Uterus (tissue), 4 donors: Measurements from ENCODE around the gene PTPRN2. TPM values are rescaled to one million over a fixed set of nuclear protein-coding genes. Genes with fewer than 3 reads are reported as not detected.
"Not testable (repeated sequence)": the region's sequence is repeated elsewhere in the genome, so short reads cannot be mapped to it uniquely, and the experiment has no call there.

Source experiments
- DNase-seq, 2 donors: peaks; one replicate each; pipeline ENCODE4 v3.0.0-alpha.2; 2019 to 2020
- H3K27ac ChIP-seq, 2 donors: fragments of 200-600 bp; sonication (generic); 1 replicate in 1 of 2; 2 replicates in 1 of 2; pipeline ENCODE4 v1.5.1; 2016 to 2018
- H3K27me3 ChIP-seq, 2 donors: fragments of 200-600 bp; sonication (generic); one replicate each; pipeline ENCODE4 v1.5.1; 2018 to 2019; ENCODE audit warnings: control low read depth in 1 of 2
- H3K36me3 ChIP-seq, 2 donors: fragments of 200-600 bp; sonication (generic); one replicate each; pipeline ENCODE4 v1.5.1; 2019; ENCODE audit warnings: control low read depth in 1 of 2
- H3K4me1 ChIP-seq, 2 donors: fragments of 200-600 bp; sonication (generic); one replicate each; pipeline ENCODE4 v1.5.1; 2018 to 2019; ENCODE audit warnings: control low read depth in 1 of 2
- H3K4me3 ChIP-seq, 2 donors: fragments of 200-600 bp; sonication (generic); 1 replicate in 1 of 2; 2 replicates in 1 of 2; pipeline ENCODE4 v1.5.1; 2018 to 2019; ENCODE audit warnings: mild to moderate bottlenecking in 1 of 2
- H3K9me3 ChIP-seq, 2 donors: fragments of 200-600 bp; sonication (generic); one replicate each; pipeline ENCODE4 v1.5.1; 2019; ENCODE audit warnings: control low read depth in 1 of 2
- POLR2A ChIP-seq, 2 donors: fragments of 450-650 bp; IDR thresholded peaks; one replicate each; pipeline ENCODE4 v1.6.1; 2016; ENCODE audit warnings: antibody characterized with exemption in 2 of 2, mild to moderate bottlenecking in 1 of 2, moderate library complexity in 1 of 2
- intact Hi-C: fragments of 100-400 bp; cut with DNase I; formaldehyde crosslinking; loops from one replicate; pipeline ENCODE4 v1.15.1; 2023; ENCODE audit warnings: low total_unique reads
- total RNA-seq, 4 donors: library from RNA; depleted of rRNA in 3 of 4; stranded (reverse); fragments of >200 nt in 3 of 4; gene quantifications; one replicate each; pipeline versions ENCODE4 v1.1.0 to v1.2.4, GENCODE V29; 2014 to 2023
- TF ChIP-seq, protein P1 (sequence below), 4 experiments: fragments of 200-600 bp in 2 of 4; fragments of 450-650 bp in 2 of 4; sonication (generic) in 2 of 4; IDR thresholded peaks; one replicate each; pipeline ENCODE4 v1.5.1; 2016 to 2019; ENCODE audit warnings: antibody characterized with exemption in 4 of 4, mild to moderate bottlenecking in 2 of 4, moderate library complexity in 1 of 4
- donor health status: DM: yes; HTN: yes; CAD: no.

Gene PTPRN2
- total RNA-seq, 4 donors from 2014 or later, result 1.2 to 5.2 (median 2.3) TPM

DNA sequence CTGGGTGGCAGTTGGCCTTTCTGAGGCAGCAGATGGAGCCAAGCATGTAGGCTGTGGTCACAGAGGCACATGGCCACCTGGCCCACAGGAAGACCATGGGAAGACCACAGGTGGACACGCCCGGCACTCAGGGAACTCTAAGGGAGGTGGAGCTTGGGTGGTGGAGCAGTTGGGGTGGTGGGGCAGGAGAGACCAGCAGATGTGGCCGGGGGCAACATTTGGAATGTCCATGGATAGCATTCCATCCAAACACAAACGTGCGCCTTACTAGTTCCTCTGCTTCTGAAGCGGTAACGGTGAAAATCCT is 290.9 kb downstream of the PTPRN2 start:
- Histone ChIP-seq H3K4me1 (no peaks in the 10 kb centered on the region), H3K27me3 (no peaks in the 10 kb centered on the region), H3K36me3 (no peaks in the 10 kb centered on the region), H3K27ac (no peak overlapping the region), H3K4me3 (no peak overlapping the region), H3K9me3 (no peaks in the 10 kb centered on the region)
- DNase-seq, result no peak
- intact Hi-C loops, result no loop called here
- TF ChIP-seq, protein P1, sequence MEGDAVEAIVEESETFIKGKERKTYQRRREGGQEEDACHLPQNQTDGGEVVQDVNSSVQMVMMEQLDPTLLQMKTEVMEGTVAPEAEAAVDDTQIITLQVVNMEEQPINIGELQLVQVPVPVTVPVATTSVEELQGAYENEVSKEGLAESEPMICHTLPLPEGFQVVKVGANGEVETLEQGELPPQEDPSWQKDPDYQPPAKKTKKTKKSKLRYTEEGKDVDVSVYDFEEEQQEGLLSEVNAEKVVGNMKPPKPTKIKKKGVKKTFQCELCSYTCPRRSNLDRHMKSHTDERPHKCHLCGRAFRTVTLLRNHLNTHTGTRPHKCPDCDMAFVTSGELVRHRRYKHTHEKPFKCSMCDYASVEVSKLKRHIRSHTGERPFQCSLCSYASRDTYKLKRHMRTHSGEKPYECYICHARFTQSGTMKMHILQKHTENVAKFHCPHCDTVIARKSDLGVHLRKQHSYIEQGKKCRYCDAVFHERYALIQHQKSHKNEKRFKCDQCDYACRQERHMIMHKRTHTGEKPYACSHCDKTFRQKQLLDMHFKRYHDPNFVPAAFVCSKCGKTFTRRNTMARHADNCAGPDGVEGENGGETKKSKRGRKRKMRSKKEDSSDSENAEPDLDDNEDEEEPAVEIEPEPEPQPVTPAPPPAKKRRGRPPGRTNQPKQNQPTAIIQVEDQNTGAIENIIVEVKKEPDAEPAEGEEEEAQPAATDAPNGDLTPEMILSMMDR (IDR thresholded peaks at IDR 0.05), result no peak
- TF ChIP-seq POLR2A (IDR thresholded peaks at IDR 0.05), result no peak

DNA sequence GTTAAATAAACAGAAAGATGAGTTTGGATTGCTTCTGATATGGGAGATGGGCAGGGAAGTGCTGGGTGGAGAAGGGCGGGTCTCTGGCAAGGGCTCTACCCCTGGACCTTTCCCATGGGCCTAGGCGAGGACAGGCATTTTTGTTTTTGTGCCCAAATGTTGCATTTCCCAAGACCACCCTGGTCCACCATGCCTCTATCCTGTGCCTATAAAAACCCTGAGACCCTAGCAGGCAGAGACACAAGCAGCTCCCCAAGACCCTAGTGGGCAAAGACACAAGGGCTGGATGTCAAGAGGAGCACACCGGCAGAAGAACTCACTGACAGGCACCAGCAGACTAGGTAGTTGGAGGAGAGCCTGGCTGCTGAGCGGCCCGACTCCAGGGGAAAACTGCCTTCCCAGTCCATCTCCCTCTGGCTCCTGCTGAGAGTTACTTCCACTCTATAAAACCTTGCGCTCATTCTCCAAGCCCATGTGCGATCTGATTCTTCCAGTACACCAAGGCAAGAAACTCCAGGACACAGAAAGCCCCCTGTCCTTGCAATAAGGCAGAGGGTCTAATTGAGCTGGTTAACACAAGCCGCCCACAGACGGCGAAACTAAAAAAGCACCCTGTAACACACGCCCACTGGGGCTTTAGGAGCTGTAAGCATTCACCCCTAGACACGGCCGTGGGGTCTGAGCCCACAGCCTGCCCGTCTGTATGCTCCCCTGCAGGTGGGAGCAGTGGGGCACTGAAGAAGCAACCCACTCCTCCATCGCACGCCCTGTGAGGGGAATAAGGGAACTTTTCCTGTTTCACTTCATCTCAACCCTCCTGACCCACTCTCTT is 291.4 kb downstream of the PTPRN2 start:
- no peaks in the 10 kb centered on the region for H3K36me3 ChIP-seq
- no peaks in the 10 kb centered on the region for H3K9me3 ChIP-seq
- no peaks in the 10 kb centered on the region for H3K4me1 ChIP-seq
- no peak overlapping the region for H3K4me3 ChIP-seq
- H3K27me3 ChIP-seq, result no peaks in the 10 kb centered on the region
- H3K27ac ChIP-seq, result no peak overlapping the region
- no peak for DNase-seq
- intact Hi-C loops, result no loop called here
- TF ChIP-seq POLR2A (IDR thresholded peaks at IDR 0.05), result no peak
- TF ChIP-seq, protein P1 (IDR thresholded peaks at IDR 0.05), result no peak

DNA sequence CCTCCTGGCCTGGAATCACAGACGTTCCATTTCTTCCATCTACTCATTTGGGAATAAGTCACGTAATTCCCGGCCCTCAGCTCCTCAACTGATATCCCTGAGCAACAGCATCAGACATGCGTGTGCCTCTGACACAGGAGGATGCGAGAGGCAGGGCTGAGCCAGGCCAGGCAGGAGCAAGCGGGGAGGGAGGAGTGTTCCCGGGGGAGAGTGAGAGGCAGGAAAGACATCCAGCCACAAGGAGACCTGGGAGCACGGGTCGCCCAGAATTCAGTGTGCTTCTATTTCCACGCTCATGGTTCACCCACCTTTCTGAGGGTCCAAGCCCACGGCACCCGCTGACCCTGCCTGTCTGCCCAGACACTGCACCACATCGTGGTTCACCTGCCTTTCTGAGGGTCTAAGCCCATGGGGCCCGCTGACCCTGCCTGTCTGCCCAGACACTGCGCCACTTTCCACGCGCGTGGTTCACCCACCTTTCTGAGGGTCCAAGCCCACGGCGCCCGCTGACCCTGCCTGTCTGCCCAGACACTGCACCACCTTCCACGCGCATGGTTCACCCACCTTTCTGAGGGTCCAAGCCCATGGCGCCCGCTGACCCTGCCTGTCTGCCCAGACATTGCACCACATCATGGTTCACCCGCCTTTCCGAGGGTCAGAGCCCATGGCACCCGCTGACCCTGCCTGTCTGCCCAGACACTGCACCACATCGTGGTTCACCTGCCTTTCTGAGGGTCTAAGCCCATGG is 293.0 kb downstream of the PTPRN2 start:
- H3K27me3 ChIP-seq, H3K27ac ChIP-seq, H3K36me3 ChIP-seq, DNase-seq, H3K4me1 ChIP-seq, intact Hi-C loops, H3K4me3 ChIP-seq, H3K9me3 ChIP-seq: not testable (repeated sequence)

DNA sequence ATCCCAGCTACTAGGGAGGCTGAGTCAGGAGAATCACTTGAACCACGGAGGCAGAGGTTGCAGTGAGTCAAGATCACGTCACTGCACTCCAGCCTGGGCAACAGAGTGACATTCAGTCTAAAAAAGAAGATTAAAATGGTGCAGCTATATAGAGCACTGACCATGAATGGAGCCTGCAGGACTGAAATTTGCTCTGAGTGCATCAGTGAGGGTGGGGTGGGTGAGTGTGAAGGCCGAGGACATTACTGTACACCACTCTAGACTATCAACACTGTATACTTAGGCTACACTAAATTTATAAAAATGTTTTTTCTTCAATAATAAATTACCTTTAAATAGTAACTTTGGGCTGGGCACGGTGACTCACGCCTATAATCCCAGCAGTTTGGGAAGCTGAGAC is 294.7 kb downstream of the PTPRN2 start:
- TF ChIP-seq POLR2A (IDR thresholded peaks at IDR 0.05), result no peak
- TF ChIP-seq, protein P1 (IDR thresholded peaks at IDR 0.05), result no peak
- no peaks in the 10 kb centered on the region for H3K27me3 ChIP-seq
- H3K9me3 ChIP-seq, result peaks cover 0 to 10% of the 10 kb centered on the region in 2 donors
- intact Hi-C loops, result no loop called here
- DNase-seq, result no peak
- H3K27ac ChIP-seq, result no peak overlapping the region
- no peaks in the 10 kb centered on the region for H3K36me3 ChIP-seq
- no peak overlapping the region for H3K4me3 ChIP-seq
- no peaks in the 10 kb centered on the region for H3K4me1 ChIP-seq

DNA sequence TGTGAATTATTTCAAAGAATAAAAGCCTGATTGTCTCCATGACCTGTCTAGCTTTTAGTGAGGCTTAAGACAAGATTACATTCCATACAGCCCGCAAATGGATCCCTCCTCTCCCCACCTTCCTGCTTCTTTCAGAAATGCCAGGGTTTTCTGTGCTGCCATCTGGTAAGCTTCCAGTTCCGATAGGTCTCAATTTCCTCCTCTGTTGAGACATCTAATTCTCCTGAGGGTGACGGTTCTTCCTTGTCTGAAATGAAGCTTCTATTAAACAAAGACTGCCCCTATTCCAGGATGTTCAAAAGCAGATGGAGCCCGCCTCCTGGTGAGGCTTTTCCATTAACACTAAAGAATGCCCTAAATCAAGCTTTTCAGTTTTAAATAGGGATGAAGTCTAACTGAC is 295.6 kb downstream of the PTPRN2 start:
- Histone ChIP-seq H3K9me3 (peaks cover 0 to 10% of the 10 kb centered on the region in 2 donors), H3K27ac (no peak overlapping the region), H3K4me3 (no peak overlapping the region), H3K27me3 (no peaks in the 10 kb centered on the region), H3K36me3 (no peaks in the 10 kb centered on the region), H3K4me1 (no peaks in the 10 kb centered on the region)
- intact Hi-C loops, result no loop called here
- no peak for TF ChIP-seq POLR2A (IDR thresholded peaks at IDR 0.05)
- TF ChIP-seq, protein P1 (IDR thresholded peaks at IDR 0.05), result no peak
- DNase-seq, result no peak
